ENCODE results near the gene CFH.
"Not testable (repeated sequence)": the region's sequence is repeated elsewhere in the genome, so short reads cannot be mapped to it uniquely, and the experiment has no call there.

CFH gene

GRCh38 chr1:196651637-196652215 lies at the start of gene CFH:
TSS of gene CFH (plus strand) at chr1:196652043. CDS start at chr1:196652118, 75 bp downstream.
- no peak for DNase-seq

- no peak for DNase-seq
Observed at GRCh38 chr1:196603651-196604050, 48.2 kb upstream of the CFH start.

GRCh38 chr1:196607981-196608380 lies 43.9 kb upstream of the CFH start:
- peak; percentile 35 for DNase-seq

GRCh38 chr1:196608390-196609369 lies 43.2 kb upstream of the CFH start, which contains the start of gene KCNT2:
TSS of gene KCNT2 (minus strand) at chr1:196608440. CDS start at chr1:196608309, 131 bp downstream.
- peak; percentile 85 for DNase-seq

GRCh38 chr1:196609370-196609737 lies 42.5 kb upstream of the CFH start:
- no peak for DNase-seq

DNA sequence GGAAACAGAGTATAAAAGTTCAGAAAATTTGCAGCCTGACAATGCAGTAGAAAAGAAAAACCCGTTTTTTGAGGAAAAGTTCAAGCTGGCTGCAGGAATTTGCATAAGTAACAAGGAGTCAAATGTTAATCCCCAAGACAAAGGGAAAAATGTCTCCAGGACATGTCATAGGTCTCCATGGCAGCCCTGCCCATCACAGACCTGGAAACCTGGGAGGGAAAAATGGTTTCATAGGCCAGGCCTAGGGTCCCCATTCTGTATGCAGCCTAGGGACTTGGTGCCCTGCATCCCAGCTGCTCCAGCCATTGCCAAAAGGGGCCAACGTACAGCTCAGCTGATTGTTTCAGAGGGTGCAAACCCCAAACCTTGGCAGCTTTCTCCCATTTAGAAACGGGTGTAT lies 40.0 kb upstream of the CFH start:
- DNase-seq: no peak

GRCh38 chr1:196619721-196620120 lies 32.1 kb upstream of the CFH start:
- no peak for DNase-seq

DNA sequence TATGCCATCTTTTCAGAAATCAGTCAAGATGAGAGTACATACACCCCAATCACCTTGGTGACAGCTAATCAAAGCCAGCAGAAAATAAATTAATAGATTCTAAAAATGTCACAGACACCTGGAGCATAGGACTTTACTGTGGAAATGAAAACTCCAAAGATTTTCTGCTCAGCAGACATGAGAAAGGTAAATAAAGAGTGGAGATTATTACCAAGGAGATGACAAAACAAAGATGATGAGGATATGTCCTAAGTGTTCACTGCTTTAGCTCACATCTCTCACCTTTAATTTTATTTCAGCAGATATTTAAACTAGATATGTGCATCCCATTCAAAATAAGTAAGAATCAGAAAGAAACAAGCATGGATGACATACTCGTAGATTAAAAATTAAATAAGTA lies 28.8 kb upstream of the CFH start:
- DNase-seq: no peak

DNA sequence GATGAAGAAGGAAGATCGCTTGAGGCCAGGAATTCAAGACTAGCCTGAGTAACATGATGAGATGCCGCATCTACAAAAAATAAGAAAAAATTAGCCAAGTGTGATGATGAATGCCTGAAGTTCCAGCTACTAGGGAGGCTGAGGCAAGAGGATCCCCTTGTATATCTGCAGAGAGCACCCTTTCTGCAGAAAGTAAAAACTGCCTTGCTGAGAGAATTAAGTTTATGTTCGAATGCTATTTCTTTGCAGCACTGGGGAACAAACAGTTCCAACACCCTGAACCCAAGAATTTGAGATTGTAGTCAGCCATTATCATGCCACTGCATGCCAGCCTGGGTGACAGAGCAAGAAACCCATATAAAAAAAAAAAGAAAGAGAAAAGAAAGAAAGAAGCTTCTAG lies 23.0 kb upstream of the CFH start:
- no peak for DNase-seq

DNA sequence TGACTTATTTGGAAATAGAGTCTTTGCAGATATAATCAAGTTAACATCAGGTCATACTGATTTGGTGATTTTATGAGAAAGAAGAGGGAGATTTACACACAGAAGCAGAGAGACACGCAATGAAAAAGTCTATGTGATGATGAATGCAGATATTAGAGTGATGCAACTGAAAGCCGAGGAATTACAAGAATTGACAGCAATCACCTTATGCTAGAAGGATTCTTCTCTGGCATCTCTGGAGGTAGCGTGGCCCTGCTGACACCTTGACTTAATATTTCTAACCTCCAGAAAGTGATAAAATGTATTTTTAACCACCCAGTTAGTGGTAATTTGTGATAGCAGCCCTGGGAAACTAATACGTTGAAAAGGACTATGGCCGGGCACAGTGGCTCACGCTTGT lies 14.2 kb upstream of the CFH start:
- DNase-seq: no peak

DNA sequence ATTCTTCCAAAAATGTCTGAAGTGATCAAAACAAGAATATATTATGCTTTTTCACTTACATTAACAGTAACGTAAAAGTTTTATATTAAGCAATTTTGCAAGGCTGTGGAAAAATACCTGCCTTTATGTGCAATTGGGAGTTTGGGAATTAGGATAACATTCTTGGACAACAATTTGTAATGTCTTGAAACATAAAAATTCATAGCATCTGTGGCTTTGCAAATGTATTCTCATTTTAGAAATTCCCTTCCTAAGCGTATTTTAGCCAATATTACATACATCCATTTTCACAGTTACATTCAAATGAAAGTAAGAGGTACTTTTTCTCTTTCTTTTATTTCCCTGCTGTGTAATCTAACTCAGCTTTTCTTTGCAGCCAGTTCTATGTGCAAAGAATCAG lies 13.4 kb upstream of the CFH start:
- DNase-seq: no peak

- not testable (repeated sequence) for DNase-seq
Observed at GRCh38 chr1:196639291-196639690, 12.6 kb upstream of the CFH start.

DNA sequence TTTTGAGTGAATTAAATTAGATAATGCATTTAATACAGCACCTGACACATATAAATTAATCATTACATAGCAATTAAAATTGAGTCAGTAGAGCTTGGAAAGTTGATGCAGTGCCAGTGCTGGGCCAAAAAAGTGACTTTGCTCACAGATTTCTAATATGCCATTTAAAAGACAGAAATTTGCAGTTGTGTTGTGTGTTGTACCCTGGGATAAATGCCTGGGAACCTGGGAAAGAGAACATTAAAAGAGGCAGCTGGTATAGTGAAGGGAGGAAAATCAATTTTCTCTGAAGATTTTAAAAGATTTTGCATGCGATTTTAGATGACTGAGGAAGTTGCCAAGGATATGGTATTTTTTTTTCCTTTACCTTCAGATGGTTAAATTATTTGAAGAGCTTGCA lies 10.9 kb upstream of the CFH start:
- no peak for DNase-seq

DNA sequence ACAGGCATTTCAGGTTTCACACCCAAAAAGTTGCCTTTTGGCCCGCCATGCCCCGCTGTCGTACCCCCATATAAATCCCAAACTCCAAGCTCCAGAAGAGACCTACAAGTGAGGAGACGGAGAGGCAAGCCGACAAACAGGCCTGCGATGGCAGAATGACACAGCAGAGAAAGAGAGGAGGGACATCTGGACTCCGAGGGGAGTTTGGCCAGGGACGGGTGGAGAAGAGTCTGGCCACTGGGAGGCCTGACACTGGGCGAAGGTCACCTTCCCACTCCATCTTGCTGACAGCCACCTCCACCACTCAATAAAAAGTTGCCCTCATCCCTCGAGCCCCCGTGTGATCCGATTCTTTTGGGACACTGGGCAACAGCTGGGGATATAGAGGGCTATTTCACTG lies 1.9 kb upstream of the CFH start:
- DNase-seq: no peak

DNA sequence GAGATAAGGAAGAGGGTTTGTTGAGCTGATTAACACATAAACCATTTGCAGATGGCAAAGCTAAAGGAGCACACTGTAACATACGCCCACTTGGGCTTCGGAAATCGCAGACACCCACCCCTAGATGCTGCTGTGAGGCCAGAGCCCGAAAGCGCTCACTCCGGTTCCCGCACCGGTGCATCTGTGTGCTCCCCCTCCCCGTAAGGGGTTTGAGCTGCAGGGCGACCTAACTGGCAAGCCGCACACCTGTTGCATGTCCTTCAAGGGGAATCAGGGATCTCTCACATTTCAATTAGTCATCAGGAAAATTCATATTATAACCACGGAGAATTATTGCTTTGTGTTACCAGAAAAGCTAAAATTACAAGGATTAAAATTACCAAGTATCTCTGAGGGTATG lies 1.4 kb upstream of the CFH start:
- no peak for DNase-seq

GRCh38 chr1:196651079-196651478 lies 764 bp upstream of the CFH start:
- DNase-seq: no peak

DNA sequence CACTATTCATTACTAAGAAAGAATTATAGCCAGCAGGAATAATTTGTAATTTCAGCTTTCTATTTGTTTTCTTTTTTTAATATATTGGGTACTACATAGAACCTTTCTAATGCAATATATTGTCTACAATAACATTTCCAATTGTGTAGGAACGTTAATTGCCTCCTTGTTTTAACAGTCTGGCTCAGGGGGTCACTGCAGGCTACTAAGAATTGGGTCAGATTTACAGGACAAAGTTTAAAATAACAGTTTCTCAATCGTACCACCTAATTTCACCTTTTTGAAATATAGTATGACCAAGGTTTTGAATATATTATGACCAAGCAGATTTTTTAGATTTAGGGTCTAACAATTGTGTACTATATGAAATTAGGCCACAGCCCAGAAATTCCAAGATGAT lies 2.4 kb downstream of the CFH start:
- no peak for DNase-seq

- no peak for DNase-seq
Observed at GRCh38 chr1:196655071-196655470, 3.2 kb downstream of the CFH start.

DNA sequence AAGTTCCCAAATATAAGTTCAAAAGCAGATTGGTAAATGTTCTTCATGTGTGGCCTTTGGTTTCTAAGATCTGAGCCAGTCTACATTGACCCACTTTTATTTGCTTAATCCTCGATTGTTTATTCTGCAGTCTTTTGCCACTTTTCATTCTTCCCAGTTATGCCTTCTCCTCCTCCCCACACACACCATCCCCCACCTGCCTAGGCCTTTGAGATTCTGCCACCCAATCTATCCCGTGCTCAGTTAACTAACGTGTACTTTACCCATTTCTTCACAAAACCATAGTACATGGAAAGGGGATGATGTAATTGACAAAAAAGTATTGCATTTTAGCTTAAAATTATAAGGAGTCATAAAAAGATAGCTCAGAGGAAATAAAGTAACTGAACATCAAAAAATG lies 3.7 kb downstream of the CFH start:
- no peak for DNase-seq

DNA sequence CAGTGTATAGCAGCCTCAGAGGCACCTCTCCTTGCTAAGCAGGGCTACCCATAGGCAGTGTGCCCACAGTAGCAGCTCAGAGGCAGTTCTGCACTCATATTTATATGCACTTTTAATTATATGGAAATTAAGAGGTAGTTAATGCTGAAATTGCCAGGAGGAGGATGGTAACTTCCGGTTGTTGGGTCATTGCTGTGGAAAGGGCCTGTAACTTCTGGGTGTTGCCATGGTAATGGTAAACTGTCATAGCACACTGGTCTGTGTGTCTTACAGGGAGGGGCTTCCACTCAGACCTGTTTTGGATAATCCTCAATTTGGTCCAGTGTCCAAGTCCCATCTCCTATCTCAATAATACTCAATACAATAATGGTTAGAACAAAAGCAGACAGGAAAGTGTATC lies 7.6 kb downstream of the CFH start:
- no peak for DNase-seq

DNA sequence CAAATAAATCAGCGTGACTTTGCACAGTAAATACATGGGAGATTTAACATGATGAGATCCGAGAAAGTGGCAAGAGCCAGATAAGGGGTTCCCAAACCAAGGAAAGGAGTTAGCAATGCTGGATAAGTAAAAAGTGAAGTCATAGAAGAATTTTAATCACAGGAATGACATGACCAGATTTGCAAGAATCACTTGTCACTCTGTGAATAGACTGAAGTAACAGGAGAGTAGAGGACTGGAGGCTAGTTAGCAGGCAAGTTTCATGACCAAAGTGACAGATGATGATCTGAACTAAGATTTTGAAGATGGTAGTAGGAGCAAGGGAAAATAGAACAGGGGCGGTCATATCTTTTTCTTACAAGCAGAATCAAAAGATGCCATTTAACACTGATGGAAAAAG lies 8.4 kb downstream of the CFH start:
- no peak for DNase-seq

DNA sequence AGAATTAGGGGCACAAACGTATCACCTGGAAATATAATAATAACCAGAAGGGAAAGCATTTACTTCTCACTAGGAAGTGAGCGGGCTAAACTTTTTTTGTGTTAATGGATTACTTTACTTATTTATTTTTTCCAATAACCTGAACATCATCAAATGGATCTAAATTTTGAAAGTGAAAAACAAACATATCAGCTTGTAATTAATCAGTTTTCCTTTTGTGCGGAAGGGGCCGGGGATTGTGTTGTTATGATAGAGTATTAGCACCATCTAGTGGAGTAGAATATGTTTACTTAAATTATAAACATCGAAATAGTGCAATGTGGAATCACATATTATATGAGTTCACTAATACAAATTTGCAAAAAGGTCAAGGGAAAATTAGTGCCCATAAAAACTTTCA lies 9.0 kb downstream of the CFH start:
- DNase-seq: peak; percentile 9

DNA sequence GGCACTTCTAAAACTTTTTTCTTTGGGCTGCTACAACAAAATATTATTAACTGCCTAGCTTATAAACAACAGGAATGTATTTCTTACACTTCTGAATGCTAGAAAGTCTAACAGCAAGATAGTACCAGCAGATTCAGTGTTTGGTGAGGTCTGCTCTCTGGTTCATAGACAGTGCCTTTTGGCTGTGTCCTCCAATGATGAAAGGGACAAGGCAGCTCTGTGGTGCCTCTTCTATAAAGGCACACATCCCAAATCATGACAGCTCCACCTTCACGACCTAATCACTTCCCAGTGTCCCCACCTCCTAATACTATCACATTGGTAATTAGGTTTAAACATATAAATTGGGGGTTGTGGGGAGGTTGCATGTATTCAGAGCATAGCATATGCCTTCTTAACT lies 9.5 kb downstream of the CFH start:
- no peak for DNase-seq

DNA sequence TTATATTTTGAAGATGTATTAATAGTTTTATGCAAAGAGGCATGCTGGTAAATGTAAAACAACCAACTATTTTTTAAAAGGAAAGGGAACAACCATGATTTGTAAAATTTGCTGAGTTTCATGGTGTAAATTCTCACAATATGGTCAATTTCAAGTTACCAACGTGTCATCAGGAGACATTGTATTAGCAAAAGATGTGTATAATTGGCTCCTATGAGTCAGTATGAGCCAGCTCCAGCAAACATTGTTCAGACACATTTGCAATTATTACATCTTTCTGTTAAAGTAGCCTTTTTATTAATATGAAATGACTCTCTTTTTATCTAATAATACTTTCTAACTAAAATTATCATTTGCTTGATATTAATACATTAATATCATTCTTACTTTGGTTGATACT lies 15.3 kb downstream of the CFH start:
- DNase-seq: no peak

DNA sequence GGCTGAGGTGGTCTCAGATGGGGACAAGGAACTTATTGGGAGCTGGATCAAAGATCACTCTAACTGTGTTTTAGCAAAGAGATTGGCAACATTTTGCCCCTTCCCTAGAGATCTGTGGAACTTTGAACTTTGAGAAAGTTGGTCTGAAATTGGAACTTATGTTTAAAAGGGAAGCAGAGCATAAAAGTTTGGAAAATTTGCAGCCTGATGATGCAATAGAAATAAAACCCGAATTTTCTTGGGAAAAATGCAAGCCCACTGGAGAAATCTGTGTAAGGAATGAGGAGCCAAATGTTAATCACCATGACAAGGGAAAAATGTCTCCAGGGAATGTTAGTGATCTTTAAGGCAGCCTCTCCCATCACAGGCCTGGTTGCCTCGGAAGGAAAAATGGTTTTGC lies 17.2 kb downstream of the CFH start:
- no peak for DNase-seq
